Measurements from ENCODE around the gene TTC28. TPM values are rescaled to one million over a fixed set of nuclear protein-coding genes. Genes with fewer than 3 reads are reported as not detected.

TTC28 gene
- total and polyA plus RNA-seq, 10 of the 15 experiments (the other 5 are each of a cell fraction or from before 2014, with no cell fraction given) = 0.15 to 8.4 (median 1.4) TPM

- no peak for TF ChIP-seq ZBTB33 (IDR thresholded peaks at IDR 0.05)
- TF ChIP-seq ZNF384 (IDR thresholded peaks at IDR 0.05; ENCODE audit: borderline replicate concordance, low read depth, low read length) = no peak
- no peak for TF ChIP-seq FOS (IDR thresholded peaks at IDR 0.05; ENCODE audit: borderline replicate concordance, extremely low read depth, insufficient read length)
Measured at GRCh38 chr22:28112190-28112544, 567.5 kb downstream of the TTC28 start (continued).

GRCh38 chr22:28111501-28112189 lies 568.0 kb downstream of the TTC28 start:
- H4K20me1 ChIP-seq (ENCODE audit: control insufficient read depth, insufficient read depth) = no peaks in the 10 kb centered on the region
- no peak overlapping the region for H3K27ac ChIP-seq (ENCODE audit: control insufficient read depth, insufficient read depth)
- no peaks in the 10 kb centered on the region for H3K27me3 ChIP-seq (replicated peaks in 1 of 2; ENCODE audit: control insufficient read depth in 2 of 2, insufficient read depth in 2 of 2, low read length in 1 of 2)
- H3K4me3 ChIP-seq = no peak overlapping the region
- intact Hi-C loops (cut with micrococcal nuclease; ENCODE audit: unreplicated experiment) (no loop called here), in situ Hi-C loops (cut with MboI) (no loop called here)
- ChIA-PET POLR2A (interaction anchor here (0.5 kb wide), 1 partner anchor 1424 kb away, joined by 4 read pairs; no protein-coding TSS in a partner anchor), RAD21 (ENCODE audit: unreplicated experiment) (no interaction called here), SMC1A (ENCODE audit: uncharacterized antibody, unreplicated experiment) (no interaction called here), CTCF (interaction anchor here (1.5 to 2.3 kb wide), 2 partner anchors 18 to 60 kb away, joined by 4 to 11 read pairs; no protein-coding TSS in a partner anchor)
- ATAC-seq = no peak
- no peak for DNase-seq (ENCODE audit: low read depth, low spot score)
- no TSS peak for BruUV-seq (replicated peaks)
- no peak overlapping the region for H2AFZ ChIP-seq (ENCODE audit: control insufficient read depth, low read depth, low read length)
- no peaks in the 10 kb centered on the region for H3K9me3 ChIP-seq (replicated peaks; ENCODE audit: control insufficient read depth, insufficient read depth, low read length)
- H3K4me2 ChIP-seq (ENCODE audit: control insufficient read depth, insufficient read depth) = no peak overlapping the region
- H3K4me1 ChIP-seq (ENCODE audit: control insufficient read depth, insufficient read depth, low read length) = no peaks in the 10 kb centered on the region
- no peaks in the 10 kb centered on the region for H3K79me2 ChIP-seq (ENCODE audit: control insufficient read depth, insufficient read depth, low read length)
- WGBS (ENCODE audit: insufficient coverage, insufficient replicate concordance, low lambda C conversion rate, missing lambda C conversion rate) = 10% methylated on average over 3 of the region's 3 CpGs
- FAIRE-seq = no peak
- no peak overlapping the region for H3K9ac ChIP-seq (ENCODE audit: control insufficient read depth, insufficient read depth, low read length)
- H3K36me3 ChIP-seq (ENCODE audit: control insufficient read depth in 2 of 2, insufficient read depth in 2 of 2, low read length in 1 of 2) = no peaks in the 10 kb centered on the region
- TF ChIP-seq MAX (IDR thresholded peaks at IDR 0.05; ENCODE audit: low read depth, low read length) (no peak), NR2C1 (IDR thresholded peaks at IDR 0.05) (no peak), CUX1 (IDR thresholded peaks at IDR 0.05; ENCODE audit: insufficient replicate concordance, low read depth, low read length) (no peak), SREBF1 (IDR thresholded peaks at IDR 0.05; ENCODE audit: low read length) (no peak), BCL3 (IDR thresholded peaks at IDR 0.05; ENCODE audit: borderline replicate concordance, insufficient read depth, low read depth, low read length, poor library complexity, severe bottlenecking) (no peak), JUND (IDR thresholded peaks at IDR 0.05; ENCODE audit: low read depth, low read length) (no peak), NFYB (IDR thresholded peaks at IDR 0.05; ENCODE audit: insufficient read depth, low read depth, low read length) (no peak), NFIC (IDR thresholded peaks at IDR 0.05; ENCODE audit: low read depth, low read length) (no peak), MYC (IDR thresholded peaks at IDR 0.05; ENCODE audit: insufficient read depth, insufficient read length, insufficient replicate concordance, low read length, severe bottlenecking) (no peak)

Data from GM12878 (cell line).